ENCODE measurements around the gene MRPL41.
"Not testable (repeated sequence)": the region's sequence is repeated elsewhere in the genome, so short reads cannot be mapped to it uniquely, and the experiment has no call there.

MRPL41 gene

GRCh38 chr9:137583957-137584356 lies 32.3 kb downstream of the MRPL41 start:
- DNase-seq (ENCODE audit: low spot score): no peak

- no peak for DNase-seq (ENCODE audit: low spot score)
These were observed 35.2 kb downstream of the MRPL41 start for GRCh38 chr9:137586854-137587253.

- no peak for DNase-seq (ENCODE audit: low spot score)
These were observed 36.6 kb downstream of the MRPL41 start for GRCh38 chr9:137588311-137588710.

- DNase-seq (ENCODE audit: low spot score): no peak
These were observed 37.2 kb downstream of the MRPL41 start for GRCh38 chr9:137588891-137589290.

- no peak for DNase-seq (ENCODE audit: low spot score)
These were observed 37.9 kb downstream of the MRPL41 start for GRCh38 chr9:137589441-137590122.

GRCh38 chr9:137590123-137590468 lies 38.4 kb downstream of the MRPL41 start:
- no peak for DNase-seq (ENCODE audit: low spot score)

- DNase-seq (ENCODE audit: low spot score): peak; percentile 93
These were observed 39.0 kb downstream of the MRPL41 start, which contains the start of gene ZMYND19 for GRCh38 chr9:137590469-137591383. TSS of gene ZMYND19 (minus strand) at chr9:137590512. CDS start at chr9:137590263, 249 bp downstream.

- no peak for DNase-seq (ENCODE audit: low spot score)
These were observed 41.1 kb downstream of the MRPL41 start for GRCh38 chr9:137592767-137593166.

GRCh38 chr9:137593176-137593575 lies 41.5 kb downstream of the MRPL41 start:
- no peak for DNase-seq (ENCODE audit: low spot score)

GRCh38 chr9:137596577-137596976 lies 44.9 kb downstream of the MRPL41 start:
- not testable (repeated sequence) for DNase-seq (ENCODE audit: low spot score)

- DNase-seq (ENCODE audit: low spot score): no peak
These were observed 47.3 kb downstream of the MRPL41 start for GRCh38 chr9:137598943-137599342.

All from LoVo (cell line).